ENCODE measurements around the gene RAB10. TPM values are rescaled to one million over a fixed set of nuclear protein-coding genes. Genes with fewer than 3 reads are reported as not detected.

Gene RAB10
- total and polyA plus RNA-seq, 2 of the 13 experiments (the other 11 are each of a cell fraction or from before 2014, with no cell fraction given) = 48.2 to 120 TPM

DNA sequence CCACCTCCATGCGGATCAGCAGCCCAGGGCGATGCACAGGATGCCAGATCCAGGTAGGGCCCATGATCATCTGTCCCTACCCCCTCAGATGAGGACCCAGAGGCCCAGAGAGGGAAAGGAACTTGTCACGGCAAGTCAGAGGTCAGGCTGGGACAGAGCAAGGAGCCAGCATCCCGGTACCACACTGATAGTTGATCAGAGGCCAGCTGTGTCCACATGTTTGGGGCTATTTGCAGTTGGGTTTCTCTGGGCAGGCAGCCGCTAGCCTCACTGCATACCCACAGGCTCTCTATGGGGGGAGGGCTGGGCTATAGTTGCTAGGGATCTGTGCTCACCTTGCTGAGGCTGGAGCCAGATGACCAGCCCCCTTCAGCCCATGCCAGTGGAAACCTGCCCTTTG lies 148.6 kb downstream of the RAB10 start:
- TF ChIP-seq MTA1 (CRISPR knock-in tag; IDR thresholded peaks at IDR 0.05; ENCODE audit: borderline replicate concordance) (0 out of 2 replicates have a peak, but pooled peaks have one; percentile 29), ZFX (CRISPR knock-in tag; IDR thresholded peaks at IDR 0.05; ENCODE audit: low read depth) (peak; percentile 15; the same call in 1 of the 2 replicates), SOX5 (CRISPR knock-in tag; IDR thresholded peaks at IDR 0.05; ENCODE audit: borderline replicate concordance) (no peak), ZNF768 (CRISPR knock-in tag; IDR thresholded peaks at IDR 0.05) (0 out of 2 replicates have a peak, but pooled peaks have one; percentile 28), GATAD2A (CRISPR knock-in tag; IDR thresholded peaks at IDR 0.05) (no peak)
- TF ChIP-seq, protein P1, sequence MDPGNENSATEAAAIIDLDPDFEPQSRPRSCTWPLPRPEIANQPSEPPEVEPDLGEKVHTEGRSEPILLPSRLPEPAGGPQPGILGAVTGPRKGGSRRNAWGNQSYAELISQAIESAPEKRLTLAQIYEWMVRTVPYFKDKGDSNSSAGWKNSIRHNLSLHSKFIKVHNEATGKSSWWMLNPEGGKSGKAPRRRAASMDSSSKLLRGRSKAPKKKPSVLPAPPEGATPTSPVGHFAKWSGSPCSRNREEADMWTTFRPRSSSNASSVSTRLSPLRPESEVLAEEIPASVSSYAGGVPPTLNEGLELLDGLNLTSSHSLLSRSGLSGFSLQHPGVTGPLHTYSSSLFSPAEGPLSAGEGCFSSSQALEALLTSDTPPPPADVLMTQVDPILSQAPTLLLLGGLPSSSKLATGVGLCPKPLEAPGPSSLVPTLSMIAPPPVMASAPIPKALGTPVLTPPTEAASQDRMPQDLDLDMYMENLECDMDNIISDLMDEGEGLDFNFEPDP (CRISPR knock-in tag; conservative IDR thresholded peaks at IDR 0.05) = 0 out of 2 replicates have a peak, but pooled peaks have one; percentile 71
- ChIA-PET POLR2A (no interaction called here), CTCF (ENCODE audit: low intra/inter-chr PET ratio, low total read pairs) (no interaction called here)
- H3K4me2 ChIP-seq (ENCODE audit: low read depth, low read length) = 0 out of 2 replicates have a peak overlapping the region, but pooled peaks have one; percentile 3
- H4K20me1 ChIP-seq (ENCODE audit: insufficient read depth, low read length) = no peaks in the 10 kb centered on the region
- peaks cover 16% of the 10 kb centered on the region for H3K4me1 ChIP-seq (ENCODE audit: insufficient read depth, low read length)
- intact Hi-C loops (cut with micrococcal nuclease; ENCODE audit: unreplicated experiment) (no loop called here), in situ Hi-C loops (cut with HindIII; ENCODE audit: extremely low pct_ligation_motif_present, low pct_unique_long_range_greater_than_20kb) (no loop called here)
- no peak overlapping the region for H2AFZ ChIP-seq (ENCODE audit: low read length)
- FAIRE-seq (no peak), ATAC-seq (peak; percentile 4; the same call in 2 of the 3 replicates), DNase-seq (ENCODE audit: low spot score) (no peak)
- 7% methylated on average over 3 of the region's 5 CpGs for WGBS (ENCODE audit: low lambda C conversion rate)
- H3K4me3 ChIP-seq (replicated peaks in 1 of 3; ENCODE audit: insufficient read depth in 1 of 3, low read depth in 2 of 3, low read length in 3 of 3) = no peak overlapping the region
- peaks cover 5 to 37% of the 10 kb centered on the region in 2 experiments; a peak in 4 of 5 replicates for H3K27me3 ChIP-seq (ENCODE audit: control insufficient read depth in 1 of 2, insufficient read depth in 2 of 2, low read length in 2 of 2)
- no peaks in the 10 kb centered on the region for H3K36me3 ChIP-seq (replicated peaks in 1 of 2; ENCODE audit: control insufficient read depth in 1 of 2, insufficient read depth in 2 of 2, low read length in 2 of 2)
- H3K9ac ChIP-seq (ENCODE audit: insufficient read depth, low read depth, low read length) = no peak overlapping the region
- no peaks in the 10 kb centered on the region for H3K9me3 ChIP-seq (ENCODE audit: low read length)
- BruUV-seq (replicated peaks) = no TSS peak
- no peaks in the 10 kb centered on the region for H3K79me2 ChIP-seq (ENCODE audit: insufficient read depth, low read length)
- no peak overlapping the region for H3K27ac ChIP-seq (ENCODE audit: extremely low read length, insufficient read depth, low read length)

DNA sequence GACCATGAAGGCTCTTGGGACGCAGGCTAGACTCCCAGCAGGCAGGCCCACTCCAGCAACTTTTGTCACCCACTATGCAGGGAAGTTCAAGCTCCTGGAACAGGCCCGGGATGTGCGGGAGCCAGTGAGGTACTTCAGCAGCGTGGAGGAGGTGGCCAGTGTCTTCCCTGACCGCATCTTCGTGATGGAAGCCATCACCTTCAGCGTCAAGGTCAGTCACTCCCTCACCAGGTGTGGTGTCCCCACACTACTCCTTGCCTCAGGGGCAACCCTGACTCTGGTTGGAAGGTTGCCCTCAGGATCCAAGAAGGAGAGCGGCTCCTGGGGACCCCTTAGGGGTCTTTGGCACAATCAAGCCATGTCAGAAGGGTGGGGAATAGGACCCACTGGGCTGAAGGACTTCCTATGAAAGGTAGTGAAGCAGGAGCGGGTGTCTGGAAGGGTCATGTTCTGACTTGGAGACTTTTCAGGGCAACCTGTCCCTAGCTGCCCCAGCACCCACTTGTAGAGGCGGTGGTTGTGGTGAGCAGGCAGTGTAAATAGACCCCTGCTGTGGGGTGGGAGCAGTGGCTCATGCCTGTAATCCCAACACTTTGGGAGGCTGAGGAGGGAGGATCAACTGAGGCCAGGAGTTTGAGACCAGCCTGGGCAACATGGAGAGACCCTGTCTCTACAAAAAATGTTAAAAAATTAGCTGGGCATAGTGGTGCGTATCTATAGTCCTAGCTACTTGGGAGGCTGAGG lies 149.2 kb downstream of the RAB10 start:
- ChIA-PET CTCF (ENCODE audit: low intra/inter-chr PET ratio, low total read pairs) (no interaction called here), POLR2A (no interaction called here)
- no peak for TF ChIP-seq NR3C1 (CRISPR knock-in tag; IDR thresholded peaks at IDR 0.05)
- Histone ChIP-seq H3K4me1 (ENCODE audit: insufficient read depth, low read length) (peaks cover 16% of the 10 kb centered on the region), H4K20me1 (ENCODE audit: insufficient read depth, low read length) (no peaks in the 10 kb centered on the region), H3K27ac (ENCODE audit: extremely low read length, insufficient read depth, low read length) (no peak overlapping the region), H3K4me2 (ENCODE audit: low read depth, low read length) (no peak overlapping the region), H2AFZ (ENCODE audit: low read length) (no peak overlapping the region), H3K27me3 (ENCODE audit: control insufficient read depth in 1 of 2, insufficient read depth in 2 of 2, low read length in 2 of 2) (peaks cover 5 to 32% of the 10 kb centered on the region in 2 experiments; a peak in 4 of 5 replicates), H3K4me3 (replicated peaks in 1 of 3; ENCODE audit: insufficient read depth in 1 of 3, low read depth in 2 of 3, low read length in 3 of 3) (no peak overlapping the region), H3K36me3 (replicated peaks in 1 of 2; ENCODE audit: control insufficient read depth in 1 of 2, insufficient read depth in 2 of 2, low read length in 2 of 2) (no peaks in the 10 kb centered on the region), H3K79me2 (ENCODE audit: insufficient read depth, low read length) (no peaks in the 10 kb centered on the region), H3K9ac (ENCODE audit: insufficient read depth, low read depth, low read length) (no peak overlapping the region), H3K9me3 (ENCODE audit: low read length) (no peaks in the 10 kb centered on the region)
- FAIRE-seq = no peak
- 78% methylated on average over 10 of the region's 11 CpGs for WGBS (ENCODE audit: low lambda C conversion rate)
- intact Hi-C loops (cut with micrococcal nuclease; ENCODE audit: unreplicated experiment) = no loop called here
- in situ Hi-C loops (cut with HindIII; ENCODE audit: extremely low pct_ligation_motif_present, low pct_unique_long_range_greater_than_20kb) = no loop called here
- no peak for DNase-seq (ENCODE audit: low spot score)
- ATAC-seq = no peak
- no TSS peak for BruUV-seq (replicated peaks)

Data from HepG2 (cell line).